HG03097 (cell line): ENCODE results near the gene CAMSAP1.

Experiments
- ATAC-seq: cut with Tn5 transposase; IDR thresholded peaks from one replicate; pipeline ENCODE4 v1.9.1; 2021; ENCODE audit not compliant: unreplicated experiment, low FRiP score

CAMSAP1 gene

GRCh38 chr9:135885100-135885853, 22.1 kb downstream of the CAMSAP1 start:
- ATAC-seq: no peak

- ATAC-seq: no peak
These were observed 22.9 kb downstream of the CAMSAP1 start for GRCh38 chr9:135884328-135885035.

- ATAC-seq: no peak
These were observed 23.8 kb downstream of the CAMSAP1 start for GRCh38 chr9:135883410-135884089.

- ATAC-seq: no peak
These were observed 25.3 kb downstream of the CAMSAP1 start for GRCh38 chr9:135882011-135882410.

GRCh38 chr9:135880438-135880837, 26.9 kb downstream of the CAMSAP1 start:
- no peak for ATAC-seq

- ATAC-seq: no peak
These were observed 27.7 kb downstream of the CAMSAP1 start for GRCh38 chr9:135879619-135880018.

GRCh38 chr9:135879237-135879601, 28.1 kb downstream of the CAMSAP1 start:
- ATAC-seq: no peak

- ATAC-seq: no peak
These were observed 28.7 kb downstream of the CAMSAP1 start for GRCh38 chr9:135878528-135879236.

- no peak for ATAC-seq
These were observed 29.4 kb downstream of the CAMSAP1 start for GRCh38 chr9:135877791-135878527.

- ATAC-seq: no peak
These were observed 30.4 kb downstream of the CAMSAP1 start for GRCh38 chr9:135876936-135877335.

GRCh38 chr9:135874859-135875258, 32.5 kb downstream of the CAMSAP1 start:
- no peak for ATAC-seq

GRCh38 chr9:135869909-135870308, 37.4 kb downstream of the CAMSAP1 start:
- no peak for ATAC-seq

GRCh38 chr9:135865531-135865930, 41.8 kb downstream of the CAMSAP1 start:
- ATAC-seq: no peak

GRCh38 chr9:135864447-135865049, 42.8 kb downstream of the CAMSAP1 start:
- no peak for ATAC-seq

- no peak for ATAC-seq
These were observed 44.5 kb downstream of the CAMSAP1 start for GRCh38 chr9:135862809-135863208.

- ATAC-seq: no peak
These were observed 48.7 kb downstream of the CAMSAP1 start for GRCh38 chr9:135858491-135859185.

GRCh38 chr9:135857843-135858242, 49.5 kb downstream of the CAMSAP1 start:
- no peak for ATAC-seq

- ATAC-seq: no peak
These were observed 50.0 kb downstream of the CAMSAP1 start for GRCh38 chr9:135857371-135857786.

- no peak for ATAC-seq
These were observed 55.6 kb downstream of the CAMSAP1 start for GRCh38 chr9:135851748-135852147.
